Psoas muscle (tissue), 8 donors: Measurements from ENCODE around the gene ZBTB7C. TPM values are rescaled to one million over a fixed set of nuclear protein-coding genes. Genes with fewer than 3 reads are reported as not detected.

Experiments used
- ATAC-seq, 4 donors: fragments of 200-7000 bp; cut with Tn5 transposase; one replicate each; pipeline ENCODE4 v1.9.1; 2020; ENCODE audit warnings: moderate library complexity in 3 of 4, mild to moderate bottlenecking in 2 of 4
- DNase-seq, 2 donors: peaks; one replicate each; pipeline ENCODE4 v3.0.0-alpha.2; 2020
- H3K27ac ChIP-seq: fragments of 200-600 bp; one replicate; pipeline ENCODE4 v1.8.0; 2022
- H3K27me3 ChIP-seq, 3 donors: fragments of 200-600 bp in 1 of 3; one replicate each; pipeline versions ENCODE4 v1.6.1 to v1.8.0; 2013 to 2022; ENCODE audit warnings: low read length in 2 of 3, mild to moderate bottlenecking in 2 of 3, moderate library complexity in 1 of 3; ENCODE audit not compliant: insufficient read depth in 3 of 3
- H3K36me3 ChIP-seq, 2 donors: fragments of 200-600 bp in 1 of 2; one replicate each; pipeline versions ENCODE4 v1.6.1 to v1.8.0; 2013 to 2022; ENCODE audit warnings: low read depth in 1 of 2, mild to moderate bottlenecking in 1 of 2, moderate library complexity in 1 of 2; ENCODE audit not compliant: insufficient read depth in 1 of 2
- H3K4me1 ChIP-seq: fragments of 200-600 bp; one replicate; pipeline ENCODE4 v1.8.0; 2022
- H3K4me3 ChIP-seq: fragments of 200-600 bp; one replicate; pipeline ENCODE4 v1.8.0; 2022; ENCODE audit warnings: mild to moderate bottlenecking
- H3K9me3 ChIP-seq: fragments of 200-600 bp; one replicate; pipeline ENCODE4 v1.8.0; 2022
- CTCF ChIP-seq: fragments of 200-600 bp; IDR thresholded peaks from one replicate; pipeline ENCODE4 v1.8.0; 2022; ENCODE audit warnings: antibody characterized with exemption
- WGBS, 3 donors: extraction: QIAGEN DNeasy Blood & Tissue Kit; methylation state at CpG; one replicate each; pipeline versions ENCODE4 v1.1.6 to v1.1.7; 2013; 5-methylcytosine and 5-hydroxymethylcytosine counted together
- intact Hi-C, 2 donors: fragments of 100-400 bp; cut with DNase I; formaldehyde crosslinking; loops; one replicate each; pipeline versions ENCODE4 v1.11.0 to v1.14.2; 2022
- polyA plus RNA-seq, 3 donors: library from polyadenylated mRNA; stranded (reverse); fragments of 200-250 nt; gene quantifications; one replicate each; pipeline ENCODE4 v1.2.3, GENCODE V29; 2013
- total RNA-seq, 4 donors: library from RNA; stranded (reverse); fragmentation: NEBNext Ultra II Directional in 2 of 4; extraction: Animal tissue kit (Norgen Biotek cat#: 25700) in 2 of 4; gene quantifications; one replicate each; pipeline versions ENCODE4 v1.2.1 to v1.2.4, GENCODE V29; 2021 to 2023
- donor health status: healthy with polysubstance abuse.
- donor health status: DM: no; HTN: no; CAD: no; lungs with moderate emphysema.
- donor health status: Bipolar disorder and iron deficiency.
- donor health status: healthy.
- donor health status: DM: yes; HTN: yes; CAD: no.
- donor health status: DM: no; HTN: no; CAD: no.
- donor health status: DM: no; HTN: no; CAD: no.
- donor health status: DM: yes; HTN: yes; CAD: no.

ZBTB7C gene
- total and polyA plus RNA-seq, 7 donors: 0.34 to 2.9 (median 0.78) TPM

- DNase-seq: no peak
- TF ChIP-seq CTCF: no peak
- H3K9me3 ChIP-seq: no peaks in the 10 kb centered on the region
- no peak overlapping the region for H3K4me3 ChIP-seq
- H3K27ac ChIP-seq: no peak overlapping the region
- H3K36me3 ChIP-seq: no peaks in the 10 kb centered on the region
- intact Hi-C loops: no loop called here
- no peak for ATAC-seq
- H3K27me3 ChIP-seq: no peaks in the 10 kb centered on the region
- no peaks in the 10 kb centered on the region for H3K4me1 ChIP-seq
- 92 to 96% (median 93%) methylated on average over 9 of the region's 9 CpGs for WGBS, 3 donors
These were observed 195.4 kb downstream of the ZBTB7C start for GRCh38 chr18:48213791-48214190.

DNA sequence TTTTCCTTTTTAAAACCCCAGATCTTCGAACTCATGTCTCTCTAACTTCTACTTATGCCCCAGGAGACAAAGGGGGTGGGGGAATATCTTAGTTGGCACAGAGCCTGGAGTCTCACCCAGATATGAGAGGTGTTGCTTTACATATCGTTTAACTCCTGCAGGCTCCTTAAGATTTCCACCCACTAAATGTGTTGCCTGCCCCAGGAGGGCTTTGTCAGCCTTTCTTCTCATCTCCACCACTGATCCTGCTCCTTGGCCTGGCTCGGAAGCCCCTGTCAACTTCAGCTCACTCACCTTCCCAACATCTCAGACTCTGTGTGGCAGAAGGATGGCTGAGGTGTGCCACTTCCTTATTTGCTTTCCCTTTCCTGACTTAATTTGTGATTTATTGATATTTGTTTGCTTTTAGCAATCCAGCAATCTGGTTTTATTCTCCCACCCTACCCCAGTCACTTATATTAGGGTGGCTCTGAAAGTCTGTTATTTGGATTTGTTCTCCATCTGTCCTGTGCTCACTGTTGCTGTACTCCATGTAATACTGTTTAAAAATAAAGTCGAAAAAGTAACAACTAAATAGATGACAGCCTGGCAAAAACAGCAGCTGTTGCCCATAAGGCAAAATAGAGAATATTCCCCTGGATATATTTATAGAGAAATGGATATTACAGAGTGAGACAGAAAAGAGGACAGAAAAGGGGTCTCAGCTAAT, 200.6 kb downstream of the ZBTB7C start:
- H3K4me1 ChIP-seq: no peaks in the 10 kb centered on the region
- no peak overlapping the region for H3K27ac ChIP-seq
- H3K27me3 ChIP-seq: no peaks in the 10 kb centered on the region
- 55 to 76% (median 64%) methylated on average over 4 of the region's 4 CpGs for WGBS, 3 donors
- intact Hi-C loops: no loop called here
- H3K4me3 ChIP-seq: no peak overlapping the region
- ATAC-seq: no peak
- no peaks in the 10 kb centered on the region for H3K9me3 ChIP-seq
- no peak for TF ChIP-seq CTCF
- DNase-seq: no peak
- no peaks in the 10 kb centered on the region for H3K36me3 ChIP-seq

DNA sequence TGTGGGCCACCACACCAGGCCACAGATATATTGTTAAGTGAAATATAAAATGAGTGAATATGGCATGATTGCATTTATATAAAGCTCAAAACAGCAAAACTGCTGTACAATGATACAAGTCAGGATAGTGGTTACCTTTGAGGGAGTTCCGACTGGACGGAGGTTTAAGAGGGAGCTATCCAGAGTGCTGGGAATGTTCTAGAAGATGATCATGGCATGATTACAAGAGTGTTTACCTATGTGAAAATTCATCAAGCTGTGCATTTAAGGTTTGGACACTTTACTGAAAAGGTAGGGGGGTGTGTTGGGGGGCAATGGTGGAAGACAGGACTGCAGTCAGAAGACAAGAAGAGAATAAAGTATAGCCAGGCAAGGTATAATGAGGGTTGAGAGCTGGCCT, 201.4 kb downstream of the ZBTB7C start:
- no peak overlapping the region for H3K4me3 ChIP-seq
- no peak for DNase-seq
- no peaks in the 10 kb centered on the region for H3K36me3 ChIP-seq
- no peaks in the 10 kb centered on the region for H3K9me3 ChIP-seq
- no peak overlapping the region for H3K27ac ChIP-seq
- H3K27me3 ChIP-seq: peaks cover 0 to 3% (median 0%) of the 10 kb centered on the region in 3 donors
- intact Hi-C loops: no loop called here
- TF ChIP-seq CTCF: no peak
- 84 to 92% (median 90%) methylated on average over 2 of the region's 2 CpGs for WGBS, 3 donors
- ATAC-seq: no peak
- H3K4me1 ChIP-seq: no peaks in the 10 kb centered on the region

GRCh38 chr18:48206887-48207286, 202.3 kb downstream of the ZBTB7C start:
- DNase-seq: no peak
- no peak for ATAC-seq
- Histone ChIP-seq H3K4me1 (no peaks in the 10 kb centered on the region), H3K27ac (no peak overlapping the region), H3K4me3 (no peak overlapping the region), H3K36me3 (no peaks in the 10 kb centered on the region), H3K9me3 (no peaks in the 10 kb centered on the region), H3K27me3 (peaks cover 0 to 3% (median 0%) of the 10 kb centered on the region in 3 donors)
- TF ChIP-seq CTCF: no peak
- WGBS, 3 donors: 92 to 97% (median 94%) methylated on average over 4 of the region's 4 CpGs
- intact Hi-C loops: no loop called here
